Activated CD8-positive, alpha-beta memory T cell treated with anti-CD3 and anti-CD28 coated beads for 36 hours (primary cell): ENCODE data around the gene ARHGAP33. TPM values are rescaled to one million over a fixed set of nuclear protein-coding genes. Genes with fewer than 3 reads are reported as not detected.

ENCODE experiments used
- CTCF ChIA-PET: fragments of 350-600 bp; sonication (Branson Sonifier 250); formaldehyde crosslinking; loops from one replicate; lab custom pipeline; 2021; ENCODE audit warnings: antibody characterized with exemption; lab: Charles Lee
- POLR2A ChIA-PET: fragments of 350-600 bp; sonication (Branson Sonifier 250); formaldehyde crosslinking; loops from one replicate; lab custom pipeline; 2021; ENCODE audit warnings: antibody characterized with exemption; lab: Charles Lee
- total RNA-seq, 2 experiments: library from RNA; stranded (reverse); gene quantifications; one replicate each; pipeline ENCODE4 v1.2.3, GENCODE V29; 2021

ARHGAP33 gene
- total RNA-seq, 2 experiments from 2014 or later = 12.0 to 16.5 TPM

DNA sequence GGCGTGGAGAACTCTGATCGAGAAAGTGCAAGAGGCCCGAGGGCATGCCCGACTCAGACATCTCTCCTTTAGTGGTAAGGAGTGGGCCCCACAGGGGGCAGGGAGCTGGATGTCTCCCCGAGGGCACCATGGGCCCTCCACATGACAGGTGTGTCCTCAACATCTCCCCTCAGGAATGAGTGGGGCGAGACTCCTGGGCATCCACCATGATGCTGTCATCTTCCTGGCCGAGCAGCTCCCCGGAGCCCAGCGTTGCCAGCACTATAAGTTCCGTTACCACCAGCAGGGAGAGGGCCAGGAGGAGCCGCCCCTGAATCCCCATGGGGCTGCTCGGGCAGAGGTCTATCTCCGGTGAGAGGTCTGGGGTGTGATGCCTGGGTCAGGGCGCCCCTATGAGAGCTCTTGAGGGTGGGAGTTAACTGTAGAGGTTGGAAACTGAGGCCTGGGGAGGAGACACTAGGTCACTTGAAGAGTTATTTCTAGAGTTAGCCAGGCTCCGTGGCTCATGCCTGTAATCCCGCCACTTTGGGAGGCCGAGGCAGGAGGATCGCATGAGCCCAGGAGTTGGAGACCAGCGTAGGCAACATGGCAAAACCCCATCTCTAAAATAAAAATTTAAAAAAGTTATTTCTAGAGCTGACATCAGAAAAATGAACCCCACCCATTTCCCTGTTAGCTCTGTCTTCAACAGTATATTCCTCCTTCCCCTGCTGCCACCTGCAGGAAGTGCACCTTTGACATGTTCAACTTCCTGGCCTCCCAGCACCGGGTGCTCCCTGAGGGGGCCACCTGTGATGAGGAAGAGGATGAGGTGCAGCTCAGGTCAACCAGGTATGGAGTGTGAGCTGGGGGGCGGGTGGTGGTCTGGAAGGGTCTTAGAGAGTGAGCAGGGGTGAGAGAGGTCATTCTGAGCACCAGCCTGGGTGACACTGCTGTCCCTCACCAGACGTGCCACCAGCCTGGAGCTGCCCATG lies 38.2 kb upstream of the ARHGAP33 start:
- POLR2A ChIA-PET = interaction anchor here (0.5 to 2.7 kb wide), 6 partner anchors 10 to 61 kb away, joined by 3 to 18 read pairs (median 4); partner anchors contain the start of gene LIN37
- CTCF ChIA-PET = interaction anchor here (0.6 to 1.6 kb wide), 4 partner anchors 18 to 44 kb away, joined by 3 to 5 read pairs (median 4); no protein-coding TSS in a partner anchor

- POLR2A ChIA-PET = interaction anchor here (1.2 to 2.7 kb wide), 4 partner anchors 10 to 17 kb away, joined by 3 to 18 read pairs (median 4); partner anchors contain the start of gene LIN37
- CTCF ChIA-PET = interaction anchor here (1.6 kb wide), 1 partner anchor 19 kb away, joined by 5 read pairs; no protein-coding TSS in a partner anchor
Observed at GRCh38 chr19:35738021-35738886, 37.1 kb upstream of the ARHGAP33 start.

DNA sequence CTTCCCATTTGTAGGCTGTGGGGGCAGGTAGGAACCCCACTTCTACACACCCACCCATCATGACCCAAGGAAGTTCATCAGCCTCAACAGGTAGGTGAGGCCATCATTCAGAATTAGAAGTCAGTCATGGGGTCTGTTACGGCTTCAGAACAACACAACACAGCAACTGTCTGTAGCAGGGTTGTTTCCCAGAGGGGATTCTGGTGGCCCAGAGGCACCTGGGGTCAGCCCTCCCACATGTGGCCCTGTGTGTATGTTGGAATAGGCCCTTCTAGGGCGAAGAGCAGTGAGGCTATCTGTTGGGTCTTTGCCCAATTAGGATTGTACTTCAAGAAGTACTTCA lies 36.5 kb upstream of the ARHGAP33 start:
- CTCF ChIA-PET = no interaction called here
- POLR2A ChIA-PET = interaction anchor here (1.2 to 2.7 kb wide), 3 partner anchors 9 to 18 kb away, joined by 3 to 18 read pairs (median 10); partner anchors contain the start of gene LIN37

- ChIA-PET POLR2A (interaction anchor here (0.6 to 2.0 kb wide), 6 partner anchors 14 to 152 kb away, joined by 3 to 26 read pairs (median 8); no protein-coding TSS in a partner anchor), CTCF (interaction anchor here (0.9 to 2.0 kb wide), 6 partner anchors 16 to 193 kb away, joined by 3 to 10 read pairs (median 6); partner anchors contain the start of gene KMT2B)
Observed at GRCh38 chr19:35739275-35740107, 35.9 kb upstream of the ARHGAP33 start.

DNA sequence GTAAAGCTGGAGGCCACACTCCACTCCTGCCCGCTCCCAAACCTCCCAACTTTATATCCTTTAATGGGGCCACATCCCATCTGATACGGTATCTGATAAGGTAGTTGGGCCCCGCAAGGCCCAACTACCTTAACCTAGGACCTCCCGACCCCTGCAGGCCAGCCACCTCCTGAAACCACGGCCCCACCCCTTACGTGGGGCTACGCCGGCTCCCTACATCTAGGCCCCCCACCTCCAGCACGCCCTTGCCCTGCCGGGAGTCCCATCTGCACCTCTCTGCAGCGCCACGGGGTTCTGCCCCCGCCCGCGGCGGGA lies 35.3 kb upstream of the ARHGAP33 start:
- CTCF ChIA-PET = interaction anchor here (0.8 to 2.0 kb wide), 11 partner anchors 8 to 192 kb away, joined by 3 to 10 read pairs (median 4); partner anchors contain the start of gene KMT2B
- POLR2A ChIA-PET = interaction anchor here (0.6 to 2.0 kb wide), 6 partner anchors 15 to 152 kb away, joined by 3 to 26 read pairs (median 8); no protein-coding TSS in a partner anchor

GRCh38 chr19:35740423-35741202 lies 34.8 kb upstream of the ARHGAP33 start:
- CTCF ChIA-PET = interaction anchor here (0.8 to 2.0 kb wide), 10 partner anchors 9 to 192 kb away, joined by 3 to 10 read pairs (median 4); partner anchors contain the start of gene KMT2B
- POLR2A ChIA-PET = interaction anchor here (0.8 to 2.0 kb wide), 6 partner anchors 15 to 92 kb away, joined by 3 to 26 read pairs (median 8); partner anchors contain the start of gene COX6B1

GRCh38 chr19:35741203-35741515 lies 34.2 kb upstream of the ARHGAP33 start:
- ChIA-PET POLR2A (interaction anchor here (0.8 to 2.0 kb wide), 4 partner anchors 23 to 93 kb away, joined by 3 to 26 read pairs (median 9); partner anchors contain the start of gene COX6B1), CTCF (interaction anchor here (1.0 to 2.0 kb wide), 7 partner anchors 21 to 191 kb away, joined by 3 to 10 read pairs (median 6); partner anchors contain the start of gene KMT2B)

GRCh38 chr19:35742121-35742724 lies 33.1 kb upstream of the ARHGAP33 start, which contains the start of gene IGFLR1:
Gene IGFLR1, minus strand, starts transcription at chr19:35742452. Its CDS starts 1,272 bp downstream, at chr19:35741180.
- ChIA-PET POLR2A (interaction anchor here (0.5 to 2.2 kb wide), 4 partner anchors 15 to 40 kb away, joined by 3 to 9 read pairs (median 5); no protein-coding TSS in a partner anchor), CTCF (interaction anchor here (1.1 to 1.6 kb wide), 3 partner anchors 14 to 48 kb away, joined by 3 to 7 read pairs (median 6); no protein-coding TSS in a partner anchor)

- ChIA-PET POLR2A (interaction anchor here (0.9 to 2.2 kb wide), 5 partner anchors 14 to 42 kb away, joined by 3 to 17 read pairs (median 6); no protein-coding TSS in a partner anchor), CTCF (interaction anchor here (0.7 to 1.6 kb wide), 7 partner anchors 20 to 190 kb away, joined by 3 to 8 read pairs (median 4); partner anchors contain the start of genes NFKBID and ZBTB32)
Observed at GRCh38 chr19:35743640-35744429, 31.5 kb upstream of the ARHGAP33 start.

DNA sequence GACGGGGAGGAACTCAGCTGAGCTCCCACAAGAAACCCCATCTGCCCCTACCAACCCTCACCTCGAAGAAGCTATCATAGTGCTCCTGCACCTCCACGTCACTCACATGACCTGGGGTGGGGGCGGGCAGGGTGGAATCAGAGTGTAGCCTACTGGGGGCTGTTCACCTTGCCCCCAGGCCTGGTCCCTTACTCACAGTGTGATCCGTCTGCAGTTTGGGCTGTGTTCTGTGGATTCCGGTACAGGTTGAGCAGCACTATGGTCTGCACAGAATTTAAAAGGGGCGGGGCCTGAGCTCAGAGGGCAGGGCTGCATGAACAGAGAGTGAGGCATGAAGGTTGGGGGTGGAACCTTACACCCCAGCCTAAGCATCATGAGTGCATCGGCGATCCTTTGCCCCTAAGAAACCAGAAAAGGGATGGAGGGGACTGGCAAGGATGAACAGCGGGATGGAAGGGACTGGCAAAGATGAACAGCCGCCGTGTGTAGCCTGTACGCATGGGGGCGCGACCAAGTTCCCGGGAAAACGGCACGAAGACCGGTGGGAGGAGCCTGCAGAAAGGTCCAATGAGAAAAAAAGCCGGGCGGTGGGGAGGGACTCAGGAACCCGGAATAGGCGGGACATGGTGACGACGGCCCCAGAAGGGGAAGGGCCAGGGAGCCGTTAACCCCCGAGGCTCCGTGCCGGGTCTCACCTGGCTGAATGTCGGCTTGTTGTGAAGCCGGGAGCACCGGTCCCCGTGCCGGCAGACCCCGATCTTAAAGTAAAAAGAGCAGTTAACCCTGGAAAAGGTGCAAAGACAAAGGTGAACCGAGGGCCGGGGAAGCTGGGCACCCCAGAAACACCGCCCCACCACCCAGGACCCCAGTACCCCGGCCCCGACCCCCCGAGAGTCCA lies 30.7 kb upstream of the ARHGAP33 start:
- CTCF ChIA-PET = interaction anchor here (0.6 to 1.6 kb wide), 6 partner anchors 18 to 187 kb away, joined by 3 to 8 read pairs (median 4); partner anchors contain the start of gene NFKBID
- POLR2A ChIA-PET = interaction anchor here (0.6 to 2.2 kb wide), 10 partner anchors 13 to 57 kb away, joined by 3 to 17 read pairs (median 6); no protein-coding TSS in a partner anchor

GRCh38 chr19:35745328-35746086 lies 29.9 kb upstream of the ARHGAP33 start, which contains the start of the genes PSENEN and U2AF1L4:
Gene PSENEN, plus strand, starts transcription at chr19:35745651. Its CDS starts 280 bp downstream, at chr19:35745931.
Gene U2AF1L4, minus strand, starts transcription at chr19:35745418. Its CDS starts 27 bp downstream, at chr19:35745391.
- ChIA-PET CTCF (interaction anchor here (0.9 kb wide), 1 partner anchor 51 kb away, joined by 3 read pairs; no protein-coding TSS in a partner anchor), POLR2A (interaction anchor here (0.6 to 2.2 kb wide), 7 partner anchors 27 to 56 kb away, joined by 3 to 17 read pairs (median 6); no protein-coding TSS in a partner anchor)

GRCh38 chr19:35746087-35746462 lies 29.3 kb upstream of the ARHGAP33 start:
- ChIA-PET CTCF (interaction anchor here (0.9 kb wide), 1 partner anchor 52 kb away, joined by 3 read pairs; no protein-coding TSS in a partner anchor), POLR2A (interaction anchor here (1.0 to 1.5 kb wide), 4 partner anchors 27 to 44 kb away, joined by 4 to 6 read pairs (median 6); no protein-coding TSS in a partner anchor)

GRCh38 chr19:35746531-35746930 lies 28.8 kb upstream of the ARHGAP33 start:
- CTCF ChIA-PET = no interaction called here
- POLR2A ChIA-PET = interaction anchor here (1.5 kb wide), 1 partner anchor 44 kb away, joined by 6 read pairs; no protein-coding TSS in a partner anchor
